Measurements from ENCODE around the gene APOL1. TPM values are rescaled to one million over a fixed set of nuclear protein-coding genes. Genes with fewer than 3 reads are reported as not detected.

APOL1 gene
- total and polyA plus RNA-seq, 10 of the 15 experiments (the other 5 are each of a cell fraction or from before 2014, with no cell fraction given) = 9.0 to 42.0 (median 17.6) TPM

DNA sequence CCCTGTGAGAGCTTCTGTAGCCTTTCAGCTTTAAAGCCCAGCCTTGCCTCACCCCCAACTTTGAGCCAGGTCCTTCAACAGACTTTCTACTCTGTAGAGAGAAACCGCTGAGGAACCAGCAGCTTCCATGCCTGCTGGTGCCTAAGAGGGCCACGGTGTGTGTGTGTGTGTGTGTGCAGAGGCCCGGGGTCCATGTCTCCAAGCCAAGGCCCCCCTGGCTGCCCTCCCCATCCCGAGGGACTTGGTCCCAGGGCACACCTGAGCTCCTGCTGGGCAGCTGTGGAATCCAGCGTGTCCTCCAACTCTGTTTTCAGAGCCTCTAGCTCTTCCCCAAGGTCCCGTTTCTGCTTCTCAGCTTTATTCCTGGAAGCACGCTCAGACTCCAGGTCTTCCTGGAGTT is 42.3 kb downstream of the APOL1 start:
- Histone ChIP-seq H3K9ac (ENCODE audit: control insufficient read depth, insufficient read depth, low read length) (no peak overlapping the region), H3K27me3 (replicated peaks in 1 of 2; ENCODE audit: control insufficient read depth in 2 of 2, insufficient read depth in 2 of 2, low read length in 1 of 2) (no peaks in the 10 kb centered on the region), H3K79me2 (ENCODE audit: control insufficient read depth, insufficient read depth, low read length) (no peaks in the 10 kb centered on the region), H3K36me3 (ENCODE audit: control insufficient read depth in 2 of 2, insufficient read depth in 2 of 2, low read length in 1 of 2) (peaks cover 55 to 70% of the 10 kb centered on the region in 2 experiments), H2AFZ (ENCODE audit: control insufficient read depth, low read depth, low read length) (no peak overlapping the region), H3K4me1 (ENCODE audit: control insufficient read depth, insufficient read depth, low read length) (no peaks in the 10 kb centered on the region), H3K27ac (ENCODE audit: control insufficient read depth, insufficient read depth) (no peak overlapping the region), H3K4me2 (ENCODE audit: control insufficient read depth, insufficient read depth) (no peak overlapping the region), H3K9me3 (replicated peaks; ENCODE audit: control insufficient read depth, insufficient read depth, low read length) (no peaks in the 10 kb centered on the region), H4K20me1 (ENCODE audit: control insufficient read depth, insufficient read depth) (no peaks in the 10 kb centered on the region), H3K4me3 (no peak overlapping the region)
- RAD21 ChIA-PET (ENCODE audit: unreplicated experiment) = interaction anchor here (1.4 kb wide), 1 partner anchor 175 kb away, joined by 7 read pairs; no protein-coding TSS in a partner anchor
- no peak for DNase-seq (ENCODE audit: low read depth, low spot score)
- CTCF ChIA-PET = interaction anchor here (1.0 kb wide), 1 partner anchor 175 kb away, joined by 3 read pairs; no protein-coding TSS in a partner anchor
- POLR2A ChIA-PET = no interaction called here
- in situ Hi-C loops (cut with MboI) (no loop called here), intact Hi-C loops (cut with micrococcal nuclease; ENCODE audit: unreplicated experiment) (no loop called here)
- 85% methylated on average over 7 of the region's 7 CpGs for WGBS (ENCODE audit: insufficient coverage, insufficient replicate concordance, low lambda C conversion rate, missing lambda C conversion rate)
- TF ChIP-seq STAT3 (IDR thresholded peaks at IDR 0.05; ENCODE audit: low read depth, low read length) (no peak), CREM (IDR thresholded peaks at IDR 0.05; ENCODE audit: low read depth) (no peak), ESRRA (IDR thresholded peaks at IDR 0.05; ENCODE audit: low read length) (no peak), CBX5 (IDR thresholded peaks at IDR 0.05; ENCODE audit: low read depth) (no peak), FOXM1 (IDR thresholded peaks at IDR 0.05; ENCODE audit: low read depth, low read length) (no peak), ZNF384 (IDR thresholded peaks at IDR 0.05; ENCODE audit: borderline replicate concordance, low read depth, low read length) (no peak), SP1 (IDR thresholded peaks at IDR 0.05; ENCODE audit: low read depth, low read length) (no peak), SIX5 (IDR thresholded peaks at IDR 0.05; ENCODE audit: low read depth, low read length, severe bottlenecking) (no peak), MEF2A (IDR thresholded peaks at IDR 0.05; ENCODE audit: insufficient read depth, low read depth, low read length) (no peak), CBX3 (IDR thresholded peaks at IDR 0.05; ENCODE audit: borderline replicate concordance, low read depth) (no peak), EED (IDR thresholded peaks at IDR 0.05; ENCODE audit: low read depth) (no peak), ATF7 (IDR thresholded peaks at IDR 0.05; ENCODE audit: low read depth) (no peak), LARP7 (IDR thresholded peaks at IDR 0.05) (no peak), NFIC (IDR thresholded peaks at IDR 0.05; ENCODE audit: low read depth, low read length) (no peak), RBBP5 (conservative IDR thresholded peaks at IDR 0.05) (no peak)
- TF ChIP-seq, protein P1, sequence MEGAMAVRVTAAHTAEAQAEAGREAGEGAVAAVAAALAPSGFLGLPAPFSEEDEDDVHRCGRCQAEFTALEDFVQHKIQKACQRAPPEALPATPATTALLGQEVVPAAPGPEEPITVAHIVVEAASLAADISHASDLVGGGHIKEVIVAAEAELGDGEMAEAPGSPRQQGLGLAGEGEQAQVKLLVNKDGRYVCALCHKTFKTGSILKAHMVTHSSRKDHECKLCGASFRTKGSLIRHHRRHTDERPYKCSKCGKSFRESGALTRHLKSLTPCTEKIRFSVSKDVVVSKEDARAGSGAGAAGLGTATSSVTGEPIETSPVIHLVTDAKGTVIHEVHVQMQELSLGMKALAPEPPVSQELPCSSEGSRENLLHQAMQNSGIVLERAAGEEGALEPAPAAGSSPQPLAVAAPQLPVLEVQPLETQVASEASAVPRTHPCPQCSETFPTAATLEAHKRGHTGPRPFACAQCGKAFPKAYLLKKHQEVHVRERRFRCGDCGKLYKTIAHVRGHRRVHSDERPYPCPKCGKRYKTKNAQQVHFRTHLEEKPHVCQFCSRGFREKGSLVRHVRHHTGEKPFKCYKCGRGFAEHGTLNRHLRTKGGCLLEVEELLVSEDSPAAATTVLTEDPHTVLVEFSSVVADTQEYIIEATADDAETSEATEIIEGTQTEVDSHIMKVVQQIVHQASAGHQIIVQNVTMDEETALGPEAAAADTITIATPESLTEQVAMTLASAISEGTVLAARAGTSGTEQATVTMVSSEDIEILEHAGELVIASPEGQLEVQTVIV (IDR thresholded peaks at IDR 0.05; ENCODE audit: borderline replicate concordance, partially characterized antibody) = no peak
- no TSS peak for BruUV-seq (replicated peaks)
- SMC1A ChIA-PET (ENCODE audit: uncharacterized antibody, unreplicated experiment) = no interaction called here
- no peak for FAIRE-seq
- ATAC-seq = no peak
